AG04449 (cell line): Measurements from ENCODE around the gene TEKT3.

Experiments
- CTCF ChIA-PET: fragments of 350-600 bp; formaldehyde crosslinking; extraction: SDS; loops from one replicate; lab custom pipeline; 2021; ENCODE audit warnings: antibody characterized with exemption; lab: Yijun Ruan, JAX
- POLR2A ChIA-PET: fragments of 400-600, 350-600 bp; formaldehyde crosslinking; extraction: SDS; loops from one replicate; lab custom pipeline; 2020; ENCODE audit warnings: antibody characterized with exemption, inconsistent platforms; lab: Yijun Ruan, JAX
- DNase-seq: peaks from one replicate; pipeline ENCODE4 v3.0.0-alpha.2; 2010; ENCODE audit warnings: low read depth, low spot score
- H3K4me3 ChIP-seq: 2 replicates; pipeline ENCODE4 v1.5.1; 2011; ENCODE audit warnings: low read depth, mild to moderate bottlenecking, control low read depth, low read length
- CTCF ChIP-seq: IDR thresholded peaks from one replicate; pipeline ENCODE4 v1.5.1; 2011; ENCODE audit warnings: mild to moderate bottlenecking, moderate library complexity, low read length, control low read depth, inconsistent platforms; ENCODE audit not compliant: insufficient read depth; ENCODE audit errors: missing control alignments

TEKT3 gene

GRCh38 chr17:15335446-15335845, 6.0 kb downstream of the TEKT3 start:
- no peak for DNase-seq
- no peak overlapping the region for H3K4me3 ChIP-seq
- TF ChIP-seq CTCF, result no peak
- ChIA-PET POLR2A (no interaction called here), CTCF (no interaction called here)

GRCh38 chr17:15334266-15334665, 7.1 kb downstream of the TEKT3 start:
- ChIA-PET POLR2A (no interaction called here), CTCF (no interaction called here)
- no peak for DNase-seq

GRCh38 chr17:15332338-15332737, 9.1 kb downstream of the TEKT3 start:
- POLR2A ChIA-PET, result no interaction called here
- no peak for TF ChIP-seq CTCF
- CTCF ChIA-PET, result interaction anchor here (1.1 kb wide), 1 partner anchor 100 kb away, joined by 3 read pairs; no protein-coding TSS in a partner anchor
- no peak overlapping the region for H3K4me3 ChIP-seq
- DNase-seq, result no peak

More at GRCh38 chr17:15334266-15334665, 7.1 kb downstream of the TEKT3 start:
- no peak for TF ChIP-seq CTCF
- no peak overlapping the region for H3K4me3 ChIP-seq

GRCh38 chr17:15323131-15323530, 18.3 kb downstream of the TEKT3 start:
- no peak overlapping the region for H3K4me3 ChIP-seq
- POLR2A ChIA-PET, result no interaction called here
- no peak for DNase-seq
- CTCF ChIA-PET, result no interaction called here
- no peak for TF ChIP-seq CTCF

GRCh38 chr17:15321556-15322251, 19.7 kb downstream of the TEKT3 start:
- no peak overlapping the region for H3K4me3 ChIP-seq
- no peak for TF ChIP-seq CTCF
- DNase-seq, result no peak
- ChIA-PET CTCF (no interaction called here), POLR2A (no interaction called here)

GRCh38 chr17:15319452-15320010, 21.9 kb downstream of the TEKT3 start:
- TF ChIP-seq CTCF, result no peak
- DNase-seq, result no peak
- CTCF ChIA-PET, result no interaction called here
- H3K4me3 ChIP-seq, result no peak overlapping the region
- POLR2A ChIA-PET, result no interaction called here
